HepG2 (cell line): ENCODE measurements around the gene RWDD4. TPM values are rescaled to one million over a fixed set of nuclear protein-coding genes. Genes with fewer than 3 reads are reported as not detected.

Experiments
- ATAC-seq: fragments of 200-7000 bp; cut with Tn5 transposase; 3 replicates; pipeline ENCODE4 v1.9.1; 2020; ENCODE audit warnings: mild to moderate bottlenecking, moderate library complexity
- BruUV-seq: library from RNA; stranded (reverse); fragments of 400-500 nt; replicated peaks from 2 replicates; lab custom pipeline; 2021; lab: Mats Ljungman, UMichigan
- CTCF ChIA-PET: fragments of 300-600 bp; formaldehyde crosslinking; extraction: SDS; loops from one replicate; lab custom pipeline; 2021; ENCODE audit warnings: low total read pairs, inconsistent platforms, low intra/inter-chr PET ratio; lab: Yijun Ruan, JAX
- POLR2A ChIA-PET: fragments of 350-600 bp; sonication (Branson Sonifier 250); formaldehyde crosslinking; loops from one replicate; lab custom pipeline; 2020; ENCODE audit warnings: antibody characterized with exemption, inconsistent platforms; lab: Yijun Ruan, JAX
- DNase-seq: peaks from one replicate; pipeline ENCODE4 v3.0.0-alpha.2; 2015; ENCODE audit warnings: low spot score
- FAIRE-seq: peaks from 3 replicates; lab custom pipeline; 2011; peaks lifted over from hg19 to GRCh38; lab: Jason Lieb, UNC
- H2AFZ ChIP-seq: one replicate; pipeline ENCODE4 v1.6.1; 2011; ENCODE audit warnings: low read length, inconsistent platforms
- H3K27ac ChIP-seq: fragments of 300-600 bp; 3 replicates; pipeline ENCODE4 v1.8.0; 2011; ENCODE audit warnings: mixed run types, mild to moderate bottlenecking, mixed read lengths, low read length, inconsistent platforms; ENCODE audit not compliant: insufficient read depth; ENCODE audit errors: extremely low read length
- H3K27me3 ChIP-seq, 2 experiments: fragments of 200-600 bp in 1 of 2; 2 replicates in 1 of 2; 3 replicates in 1 of 2; pipeline versions ENCODE4 v1.6.0 to v1.8.0; 2011; ENCODE audit warnings: low read length in 2 of 2, mild to moderate bottlenecking in 2 of 2, moderate library complexity in 2 of 2, inconsistent platforms in 1 of 2; ENCODE audit not compliant: insufficient read depth in 2 of 2, control insufficient read depth in 1 of 2
- H3K36me3 ChIP-seq, 2 experiments: fragments of 200-600 bp in 1 of 2; replicated peaks in 1 of 2; 2 replicates in 1 of 2; 3 replicates in 1 of 2; pipeline versions ENCODE4 v1.5.1 to v1.8.0; 2011; ENCODE audit warnings: low read length in 2 of 2, inconsistent platforms in 1 of 2; ENCODE audit not compliant: insufficient read depth in 2 of 2, control insufficient read depth in 1 of 2
- H3K4me1 ChIP-seq: 2 replicates; pipeline ENCODE4 v1.5.1; 2012; ENCODE audit warnings: low read length, inconsistent platforms; ENCODE audit not compliant: insufficient read depth
- H3K4me2 ChIP-seq: 2 replicates; pipeline ENCODE4 v1.6.0; 2011; ENCODE audit warnings: low read depth, low read length, inconsistent platforms
- H3K4me3 ChIP-seq, 3 experiments: fragments of 200-600 bp in 1 of 3; sonication (generic), shearing (Covaris generic) in 1 of 3; replicated peaks in 1 of 3; 2 replicates each; pipeline ENCODE4 v1.5.1; 2011 to 2016; ENCODE audit warnings: low read length in 3 of 3, inconsistent platforms in 2 of 3, low read depth in 2 of 3, mild to moderate bottlenecking in 2 of 3, control low read depth in 1 of 3, mixed read lengths in 1 of 3; ENCODE audit not compliant: insufficient read depth in 1 of 3
- H3K79me2 ChIP-seq: one replicate; pipeline ENCODE4 v1.6.1; 2011; ENCODE audit warnings: low read length, inconsistent platforms; ENCODE audit not compliant: insufficient read depth
- H3K9ac ChIP-seq: 2 replicates; pipeline ENCODE4 v1.6.0; 2011; ENCODE audit warnings: mild to moderate bottlenecking, low read depth, low read length, inconsistent platforms; ENCODE audit not compliant: insufficient read depth
- H3K9me3 ChIP-seq: 2 replicates; pipeline ENCODE4 v1.5.1; 2012; ENCODE audit warnings: mild to moderate bottlenecking, low read length
- H4K20me1 ChIP-seq: 2 replicates; pipeline ENCODE4 v1.6.0; 2011; ENCODE audit warnings: inconsistent platforms, mild to moderate bottlenecking, low read length, moderate library complexity; ENCODE audit not compliant: insufficient read depth
- BATF2 ChIP-seq: sonication (generic); formaldehyde crosslinking; IDR thresholded peaks from 2 replicates; pipeline ENCODE4 v1.8.0; 2022; ENCODE audit warnings: mild to moderate bottlenecking, missing genetic modification reagents, moderate library complexity
- ELF3 ChIP-seq: IDR thresholded peaks from 2 replicates; pipeline ENCODE4 v1.6.1; 2016; ENCODE audit warnings: missing genetic modification reagents, missing compliant biosample characterization
- POLR2A ChIP-seq, 2 experiments: IDR thresholded peaks; 2 replicates each; pipeline ENCODE4 v1.6.1; 2011; ENCODE audit warnings: low read depth in 2 of 2, low read length in 2 of 2, mild to moderate bottlenecking in 1 of 2, moderate library complexity in 1 of 2; ENCODE audit not compliant: insufficient read depth in 1 of 2
- POLR2AphosphoS2 ChIP-seq: IDR thresholded peaks from 2 replicates; pipeline ENCODE4 v1.6.1; 2011; ENCODE audit warnings: low read depth, low read length, improper control_type of control experiment
- RFX3 ChIP-seq: IDR thresholded peaks from 2 replicates; pipeline ENCODE4 v1.6.1; 2016; ENCODE audit warnings: missing biosample characterization, missing genetic modification reagents
- TBL1XR1 ChIP-seq: fragments of 150-350 bp; IDR thresholded peaks from 2 replicates; pipeline ENCODE4 v1.6.1; 2014; ENCODE audit warnings: borderline replicate concordance, low read length; ENCODE audit not compliant: partially characterized antibody
- ZNF232 ChIP-seq: sonication (generic); formaldehyde crosslinking; IDR thresholded peaks from 2 replicates; pipeline ENCODE4 v1.4.0; 2020; ENCODE audit warnings: missing genetic modification reagents, borderline replicate concordance
- ZNF331 ChIP-seq: sonication (generic); formaldehyde crosslinking; IDR thresholded peaks from 2 replicates; pipeline ENCODE4 v1.4.0; 2020; ENCODE audit warnings: missing genetic modification reagents
- ZNF549 ChIP-seq: sonication (generic); formaldehyde crosslinking; IDR thresholded peaks from 2 replicates; pipeline ENCODE4 v1.5.0; 2020; ENCODE audit warnings: missing genetic modification reagents
- ZNF614 ChIP-seq: IDR thresholded peaks from 2 replicates; pipeline ENCODE4 v1.6.1; 2018; ENCODE audit warnings: missing biosample characterization, missing genetic modification reagents, inconsistent platforms, borderline replicate concordance
- WGBS: methylation state at CpG from one replicate; pipeline ENCODE4 v1.1.6; 2017; ENCODE audit warnings: low lambda C conversion rate; 5-methylcytosine and 5-hydroxymethylcytosine counted together
- in situ Hi-C: cut with HindIII; loops from 2 replicates; pipeline ENCODE4 v1.10.0; 2017; ENCODE audit warnings: low pct_unique_long_range_greater_than_20kb; ENCODE audit not compliant: extremely low pct_ligation_motif_present
- intact Hi-C: fragments of 100-400 bp; cut with micrococcal nuclease; formaldehyde crosslinking; loops from one replicate; pipeline ENCODE4 v1.10.0; 2022; ENCODE audit not compliant: unreplicated experiment
- polyA plus RNA-seq, 8 experiments: library from polyadenylated mRNA; depleted of rRNA in 3 of 8; stranded (reverse) in 7 of 8; unstranded in 1 of 8; fragments of >200 nt; fragmentation: Illumina TruSeq in 4 of 8; extraction: Trizol in 4 of 8; gene quantifications; 2 replicates each; pipeline versions ENCODE4 v1.2.1 to v1.2.3, GENCODE V29; 2011 to 2016; ENCODE audit warnings: low read depth in 4 of 8, missing spikeins in 1 of 8, mixed read lengths in 1 of 8; ENCODE audit not compliant: insufficient read depth in 1 of 8
- total RNA-seq, 5 experiments: library from RNA; depleted of rRNA; stranded (reverse); fragments of >200 nt; fragmentation: Illumina TruSeq; extraction: Trizol; gene quantifications; 2 replicates each; pipeline ENCODE4 v1.2.3, GENCODE V29; 2016; ENCODE audit warnings: low read depth in 1 of 5
- TF ChIP-seq, protein P1 (sequence below): sonication (generic); formaldehyde crosslinking; IDR thresholded peaks from 2 replicates; pipeline ENCODE4 v1.8.0; 2022; ENCODE audit warnings: mild to moderate bottlenecking, missing genetic modification reagents; ENCODE audit not compliant: insufficient replicate concordance

RWDD4 gene
- total and polyA plus RNA-seq, 2 of the 13 experiments (the other 11 are each of a cell fraction or from before 2014, with no cell fraction given) = 10.2 to 25.4 TPM

DNA sequence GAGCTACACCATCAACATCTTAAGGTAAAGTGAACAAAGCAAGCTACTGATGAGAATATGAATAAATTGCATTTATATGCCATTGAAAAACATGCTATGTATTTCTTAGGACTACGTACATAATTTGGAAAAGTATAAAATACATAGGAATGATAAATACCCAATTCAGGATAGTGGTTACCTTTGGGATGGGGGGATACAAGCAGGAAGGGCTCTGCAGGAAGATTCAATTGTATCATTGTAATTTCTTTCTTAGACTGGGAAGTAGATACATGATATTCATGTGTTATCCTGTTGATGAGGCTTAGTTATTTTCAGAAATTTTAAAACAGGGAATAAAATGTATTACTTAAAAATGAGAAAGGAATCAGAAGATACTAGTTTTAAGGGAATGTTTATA lies 43.5 kb upstream of the RWDD4 start:
- in situ Hi-C loops (no loop called here), intact Hi-C loops (no loop called here)
- POLR2A ChIA-PET = no interaction called here
- peaks cover 13 to 41% of the 10 kb centered on the region in 2 experiments; a peak in 4 of 5 replicates for H3K36me3 ChIP-seq
- 88% methylated on average over 1 of the region's 1 CpG for WGBS
- FAIRE-seq (no peak), ATAC-seq (no peak), DNase-seq (no peak)
- TF ChIP-seq ZNF232 (CRISPR knock-in tag) (no peak), ZNF331 (CRISPR knock-in tag) (peak; percentile 99), ZNF614 (no peak), TBL1XR1 (no peak)
- no peak overlapping the region for H3K4me3 ChIP-seq
- peaks cover 8% of the 10 kb centered on the region; the same call in 1 of the 2 replicates for H3K4me1 ChIP-seq
- H3K4me2 ChIP-seq = no peak overlapping the region
- H4K20me1 ChIP-seq = no peaks in the 10 kb centered on the region
- CTCF ChIA-PET = no interaction called here
- BruUV-seq = no TSS peak
- no peak overlapping the region for H3K9ac ChIP-seq
- H3K9me3 ChIP-seq = no peaks in the 10 kb centered on the region
- H3K79me2 ChIP-seq = no peaks in the 10 kb centered on the region
- no peaks in the 10 kb centered on the region for H3K27me3 ChIP-seq
- H3K27ac ChIP-seq = no peak overlapping the region
- H2AFZ ChIP-seq = no peak overlapping the region

DNA sequence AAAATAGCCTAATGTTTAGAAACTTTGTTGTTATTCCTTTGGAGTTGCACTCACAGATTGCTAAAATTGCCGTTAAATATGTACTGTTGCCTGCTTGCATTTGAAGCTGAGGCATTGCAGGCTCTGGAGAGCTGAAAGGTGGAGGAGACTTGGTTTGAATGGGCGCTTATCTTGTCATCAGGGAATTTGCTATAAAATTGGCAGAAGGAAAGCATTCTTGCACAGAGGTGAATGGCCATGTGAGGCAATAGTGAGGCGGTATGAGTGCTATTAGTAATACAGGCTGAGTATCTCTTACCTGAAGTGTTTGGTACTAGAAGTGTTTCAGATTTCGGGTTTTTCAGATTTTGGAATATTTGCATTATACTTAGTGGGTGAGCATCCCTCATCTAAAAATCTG lies 41.4 kb upstream of the RWDD4 start:
- no peak for TF ChIP-seq ZNF549 (CRISPR knock-in tag)
- no peak for TF ChIP-seq POLR2A (IDR thresholded peaks at IDR 0.05; ENCODE audit: insufficient read depth in 1 of 2, low read depth in 2 of 2, low read length in 2 of 2)
- no peak for TF ChIP-seq ELF3 (CRISPR knock-in tag)
- no peak for TF ChIP-seq RFX3
- no peak for TF ChIP-seq POLR2AphosphoS2
- TF ChIP-seq BATF2 (CRISPR knock-in tag) = no peak
- TF ChIP-seq, protein P1, sequence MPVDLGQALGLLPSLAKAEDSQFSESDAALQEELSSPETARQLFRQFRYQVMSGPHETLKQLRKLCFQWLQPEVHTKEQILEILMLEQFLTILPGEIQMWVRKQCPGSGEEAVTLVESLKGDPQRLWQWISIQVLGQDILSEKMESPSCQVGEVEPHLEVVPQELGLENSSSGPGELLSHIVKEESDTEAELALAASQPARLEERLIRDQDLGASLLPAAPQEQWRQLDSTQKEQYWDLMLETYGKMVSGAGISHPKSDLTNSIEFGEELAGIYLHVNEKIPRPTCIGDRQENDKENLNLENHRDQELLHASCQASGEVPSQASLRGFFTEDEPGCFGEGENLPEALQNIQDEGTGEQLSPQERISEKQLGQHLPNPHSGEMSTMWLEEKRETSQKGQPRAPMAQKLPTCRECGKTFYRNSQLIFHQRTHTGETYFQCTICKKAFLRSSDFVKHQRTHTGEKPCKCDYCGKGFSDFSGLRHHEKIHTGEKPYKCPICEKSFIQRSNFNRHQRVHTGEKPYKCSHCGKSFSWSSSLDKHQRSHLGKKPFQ (CRISPR knock-in tag) = no peak
- Histone ChIP-seq H3K79me2 (no peaks in the 10 kb centered on the region), H3K36me3 (peaks cover 10 to 57% of the 10 kb centered on the region in 2 experiments; a peak in 4 of 5 replicates), H2AFZ (no peak overlapping the region), H3K4me3 (no peak overlapping the region), H3K4me2 (no peak overlapping the region), H3K9me3 (no peaks in the 10 kb centered on the region), H3K9ac (no peak overlapping the region), H3K27me3 (no peaks in the 10 kb centered on the region), H3K27ac (no peak overlapping the region), H4K20me1 (no peaks in the 10 kb centered on the region), H3K4me1 (peaks cover 8% of the 10 kb centered on the region; the same call in 1 of the 2 replicates)
- in situ Hi-C loops (no loop called here), intact Hi-C loops (no loop called here)
- no TSS peak for BruUV-seq
- POLR2A ChIA-PET = no interaction called here
- ATAC-seq (no peak), DNase-seq (no peak), FAIRE-seq (no peak)
- WGBS = 97% methylated on average over 4 of the region's 4 CpGs
- CTCF ChIA-PET = no interaction called here
